H1 (cell line): ENCODE data around the gene DLST. TPM values are rescaled to one million over a fixed set of nuclear protein-coding genes. Genes with fewer than 3 reads are reported as not detected.

Source experiments
- CTCF ChIA-PET: fragments of 300-600 bp; sonication (Branson Sonifier 250); formaldehyde crosslinking; loops from one replicate; lab custom pipeline; 2021; ENCODE audit not compliant: partially characterized antibody; lab: Charles Lee
- POLR2A ChIA-PET: fragments of 300-600 bp; sonication (Branson Sonifier 250); formaldehyde crosslinking; loops from one replicate; lab custom pipeline; 2021; ENCODE audit warnings: inconsistent platforms; ENCODE audit not compliant: partially characterized antibody; lab: Charles Lee
- DNase-seq, 2 experiments: peaks; one replicate each; pipeline versions ENCODE4 v3.0.0 to v3.0.0-alpha.2; 2010 to 2022; ENCODE audit warnings: low spot score in 2 of 2, low read depth in 1 of 2, mixed read lengths in 1 of 2
- FAIRE-seq: peaks from 2 replicates; lab custom pipeline; 2011; peaks lifted over from hg19 to GRCh38; lab: Jason Lieb, UNC
- H2AFZ ChIP-seq: 2 replicates; pipeline ENCODE4 v1.8.1; 2012; ENCODE audit warnings: low read length, inconsistent platforms
- H2AK5ac ChIP-seq: 2 replicates; pipeline ENCODE4 v1.6.1; 2013; ENCODE audit warnings: low read depth, low read length
- H2BK120ac ChIP-seq: replicated peaks from 2 replicates; pipeline ENCODE3; 2013; ENCODE audit warnings: low read depth, low read length, inconsistent platforms
- H2BK12ac ChIP-seq: 2 replicates; pipeline ENCODE4 v1.6.1; 2013; ENCODE audit warnings: low read depth, low read length
- H2BK15ac ChIP-seq: 2 replicates; pipeline ENCODE4 v1.6.1; 2013; ENCODE audit warnings: low read length
- H2BK20ac ChIP-seq: 2 replicates; pipeline ENCODE4 v1.6.1; 2013; ENCODE audit warnings: low read length
- H2BK5ac ChIP-seq: 2 replicates; pipeline ENCODE4 v1.6.1; 2013; ENCODE audit warnings: low read depth, low read length
- H3K14ac ChIP-seq: 2 replicates; pipeline ENCODE4 v1.6.1; 2013; ENCODE audit warnings: inconsistent platforms; ENCODE audit not compliant: insufficient read length
- H3K18ac ChIP-seq: 2 replicates; pipeline ENCODE4 v1.6.1; 2013; ENCODE audit warnings: low read length; ENCODE audit errors: extremely low read depth
- H3K23ac ChIP-seq: 2 replicates; pipeline ENCODE4 v1.6.1; 2013; ENCODE audit warnings: inconsistent platforms; ENCODE audit not compliant: insufficient read length
- H3K23me2 ChIP-seq: 2 replicates; pipeline ENCODE4 v1.6.1; 2013; ENCODE audit warnings: low read depth, low read length
- H3K27ac ChIP-seq: 2 replicates; pipeline ENCODE4 v1.6.1; 2011; ENCODE audit warnings: low read depth, low read length, inconsistent platforms
- H3K27me3 ChIP-seq, 4 experiments: replicated peaks in 1 of 4; 1 replicate in 1 of 4; 2 replicates in 3 of 4; pipeline versions ENCODE4 v1.6.1 to v1.8.1; 2011 to 2013; ENCODE audit warnings: low read length in 3 of 4, mild to moderate bottlenecking in 3 of 4, inconsistent platforms in 2 of 4, mixed read lengths in 2 of 4, moderate library complexity in 1 of 4; ENCODE audit not compliant: control insufficient read depth in 3 of 4, insufficient read depth in 3 of 4; ENCODE audit errors: extremely low read depth in 1 of 4
- H3K36me3 ChIP-seq, 4 experiments: 2 replicates each; pipeline versions ENCODE4 v1.6.1 to v1.8.1; 2011 to 2013; ENCODE audit warnings: mild to moderate bottlenecking in 4 of 4, low read length in 3 of 4, moderate library complexity in 2 of 4, control low read depth in 1 of 4, inconsistent platforms in 1 of 4; ENCODE audit not compliant: insufficient read depth in 4 of 4, control insufficient read depth in 2 of 4
- H3K4ac ChIP-seq: replicated peaks from 2 replicates; pipeline ENCODE3; 2013; ENCODE audit warnings: low read length, low read depth, mixed read lengths, inconsistent platforms; ENCODE audit not compliant: insufficient read length
- H3K4me1 ChIP-seq, 4 experiments: replicated peaks in 1 of 4; 1 replicate in 1 of 4; 2 replicates in 3 of 4; pipeline versions ENCODE4 v1.6.1 to v1.8.1; 2011 to 2013; ENCODE audit warnings: low read length in 3 of 4, inconsistent platforms in 2 of 4, mixed read lengths in 1 of 4; ENCODE audit not compliant: insufficient read depth in 4 of 4, control insufficient read depth in 3 of 4
- H3K4me2 ChIP-seq, 2 experiments: 2 replicates each; pipeline versions ENCODE4 v1.6.1 to v1.8.1; 2011 to 2013; ENCODE audit warnings: low read depth in 2 of 2, low read length in 2 of 2, control low read depth in 1 of 2, inconsistent platforms in 1 of 2, mild to moderate bottlenecking in 1 of 2; ENCODE audit not compliant: insufficient read depth in 1 of 2
- H3K4me3 ChIP-seq, 4 experiments: fragments of 200-600, 300-600 bp in 1 of 4; sonication (generic), shearing (Covaris generic), sonication (Bioruptor Twin) in 1 of 4; 2 replicates each; pipeline versions ENCODE4 v1.5.1 to v1.8.1; 2011 to 2016; ENCODE audit warnings: low read length in 4 of 4, low read depth in 3 of 4, control low read depth in 2 of 4, inconsistent platforms in 2 of 4, mild to moderate bottlenecking in 2 of 4, mixed read lengths in 1 of 4, moderate library complexity in 1 of 4; ENCODE audit not compliant: insufficient read depth in 2 of 4; ENCODE audit errors: extremely low read depth in 1 of 4
- H3K56ac ChIP-seq: replicated peaks from 2 replicates; pipeline ENCODE3; 2013; ENCODE audit warnings: low read depth, mild to moderate bottlenecking, mixed read lengths, low read length, inconsistent platforms; ENCODE audit not compliant: insufficient read length
- H3K79me1 ChIP-seq: 2 replicates; pipeline ENCODE4 v1.6.1; 2013; ENCODE audit warnings: low read depth, low read length, control low read depth
- H3K79me2 ChIP-seq, 2 experiments: 2 replicates each; pipeline versions ENCODE4 v1.6.1 to v1.8.1; 2012 to 2013; ENCODE audit warnings: low read length in 2 of 2, mild to moderate bottlenecking in 2 of 2, inconsistent platforms in 1 of 2; ENCODE audit not compliant: insufficient read depth in 2 of 2, control insufficient read depth in 1 of 2
- H3K9ac ChIP-seq, 4 experiments: replicated peaks in 1 of 4; 1 replicate in 1 of 4; 2 replicates in 3 of 4; pipeline versions ENCODE4 v1.6.1 to v1.8.1; 2011 to 2013; ENCODE audit warnings: low read depth in 3 of 4, low read length in 3 of 4, control low read depth in 2 of 4, mild to moderate bottlenecking in 2 of 4, moderate library complexity in 2 of 4, inconsistent platforms in 1 of 4; ENCODE audit errors: extremely low read depth in 1 of 4
- H3K9me3 ChIP-seq, 2 experiments: 2 replicates each; pipeline versions ENCODE4 v1.6.1 to v1.8.1; 2012 to 2013; ENCODE audit warnings: mild to moderate bottlenecking in 2 of 2, moderate library complexity in 2 of 2, control low read depth in 1 of 2, inconsistent platforms in 1 of 2, low read depth in 1 of 2, low read length in 1 of 2, mixed read lengths in 1 of 2; ENCODE audit not compliant: insufficient read depth in 2 of 2
- H4K20me1 ChIP-seq, 2 experiments: replicated peaks in 1 of 2; 2 replicates each; pipeline versions ENCODE3 to v1.8.1; 2011 to 2013; ENCODE audit warnings: inconsistent platforms in 2 of 2, low read length in 2 of 2, mild to moderate bottlenecking in 1 of 2; ENCODE audit not compliant: insufficient read depth in 2 of 2, control insufficient read depth in 1 of 2
- H4K5ac ChIP-seq: 2 replicates; pipeline ENCODE4 v1.6.1; 2013; ENCODE audit warnings: low read length, low read depth, mixed read lengths, inconsistent platforms; ENCODE audit not compliant: insufficient read length
- H4K8ac ChIP-seq: 2 replicates; pipeline ENCODE4 v1.8.0; 2013; ENCODE audit warnings: mild to moderate bottlenecking, moderate library complexity, low read length, inconsistent platforms; ENCODE audit not compliant: insufficient read depth; ENCODE audit errors: extremely low read depth
- H4K91ac ChIP-seq: replicated peaks from 2 replicates; pipeline ENCODE3; 2013; ENCODE audit warnings: low read length, mixed read lengths, inconsistent platforms; ENCODE audit not compliant: insufficient read length
- BACH1 ChIP-seq: IDR thresholded peaks from 2 replicates; pipeline ENCODE4 v1.6.1; 2012; ENCODE audit warnings: low read length, improper control_type of control experiment
- CHD2 ChIP-seq: IDR thresholded peaks from 2 replicates; pipeline ENCODE4 v1.6.1; 2012; ENCODE audit warnings: low read length, improper control_type of control experiment
- EP300 ChIP-seq, 2 experiments: IDR thresholded peaks; 1 replicate in 1 of 2; 2 replicates in 1 of 2; pipeline ENCODE4 v1.6.1; 2011 to 2012; ENCODE audit warnings: low read depth in 2 of 2, low read length in 2 of 2, mild to moderate bottlenecking in 2 of 2, borderline replicate concordance in 1 of 2, inconsistent platforms in 1 of 2, moderate library complexity in 1 of 2
- WGBS, 2 experiments: shearing (Covaris generic) in 1 of 2; methylation state at CpG; one replicate each; pipeline versions ENCODE4 v1.1.6 to v1.1.7; 2013 to 2015; ENCODE audit warnings: low lambda C conversion rate in 2 of 2, mixed read lengths in 2 of 2, inconsistent platforms in 1 of 2, low coverage in 1 of 2, missing lambda C conversion rate in 1 of 2; ENCODE audit not compliant: insufficient replicate concordance in 2 of 2, insufficient coverage in 1 of 2, insufficient read length in 1 of 2; ENCODE audit errors: extremely low coverage in 1 of 2, missing lambda C conversion rate in 1 of 2; 5-methylcytosine and 5-hydroxymethylcytosine counted together
- polyA plus RNA-seq, 7 experiments: library from polyadenylated mRNA; depleted of rRNA in 3 of 7; stranded (reverse) in 5 of 7; unstranded in 2 of 7; fragments of >200 nt in 5 of 7; fragments of 200-250 nt in 2 of 7; gene quantifications; 1 replicate in 5 of 7; 2 replicates in 1 of 7; 4 replicates in 1 of 7; pipeline versions ENCODE4 v1.2.1 to v1.2.3, GENCODE V29; 2011 to 2013; ENCODE audit warnings: missing spikeins in 2 of 7, mixed read lengths in 2 of 7
- total RNA-seq: library from RNA; stranded (reverse); fragmentation: NEBNext Ultra II Directional; extraction: Animal tissue kit (Norgen Biotek cat#: 25700); gene quantifications from 2 replicates; pipeline ENCODE4 v1.2.1, GENCODE V29; 2021

DLST gene
- total and polyA plus RNA-seq, 2 of the 8 experiments (the other 6 are each of a cell fraction or from before 2014, with no cell fraction given) = 96.5 to 117 TPM

- Histone ChIP-seq H3K9ac (no peak overlapping the region; a peak in 1 of 7 replicates), H3K27ac (no peak overlapping the region), H2BK20ac (no peak overlapping the region), H3K56ac (no peak overlapping the region), H3K79me2 (no peaks in the 10 kb centered on the region), H4K20me1 (no peaks in the 10 kb centered on the region), H3K4me3 (no peak overlapping the region), H3K9me3 (no peaks in the 10 kb centered on the region), H3K36me3 (no peaks in the 10 kb centered on the region), H3K14ac (no peak overlapping the region), H4K8ac (peak overlapping the region; percentile 23; the same call in 1 of the 2 replicates), H3K79me1 (no peaks in the 10 kb centered on the region), H2BK15ac (no peak overlapping the region), H4K91ac (no peak overlapping the region), H2BK120ac (no peak overlapping the region), H2BK5ac (no peak overlapping the region), H2AK5ac (no peak overlapping the region), H3K4ac (no peak overlapping the region), H3K4me1 (0 out of 7 replicates have a peak, but pooled peaks cover 0 to 2% (median 0%) of the 10 kb centered on the region in 4 experiments), H2AFZ (no peak overlapping the region), H2BK12ac (no peak overlapping the region), H3K27me3 (no peaks in the 10 kb centered on the region), H3K4me2 (no peak overlapping the region), H3K23me2 (no peaks in the 10 kb centered on the region; the same call in 1 of the 2 replicates), H3K23ac (no peak overlapping the region), H4K5ac (no peak overlapping the region), H3K18ac (no peak overlapping the region)
- DNase-seq (no peak), FAIRE-seq (no peak)
- CTCF ChIA-PET = interaction anchor here (0.7 to 18.3 kb wide), 11 partner anchors 13 to 225 kb away, joined by 3 to 509 read pairs (median 5); partner anchors contain the start of genes DLST and PROX2
- POLR2A ChIA-PET = interaction anchor here (1.2 to 8.6 kb wide), 4 partner anchors 10 to 43 kb away, joined by 3 to 80 read pairs (median 6); partner anchors contain the start of gene DLST
- TF ChIP-seq BACH1 (no peak), CHD2 (no peak), EP300 (IDR thresholded peaks at IDR 0.05; ENCODE audit: borderline replicate concordance in 1 of 2, low read depth in 2 of 2, low read length in 2 of 2) (no peak)
- 84% methylated on average over 9 of the region's 9 CpGs; no CpG with 5 or more reads in 1 of the 2 experiments for WGBS, 2 experiments
Measured at GRCh38 chr14:74863274-74863673, 18.4 kb upstream of the DLST start.
